Measurements from ENCODE around the gene ASB2.

ASB2 gene

DNA sequence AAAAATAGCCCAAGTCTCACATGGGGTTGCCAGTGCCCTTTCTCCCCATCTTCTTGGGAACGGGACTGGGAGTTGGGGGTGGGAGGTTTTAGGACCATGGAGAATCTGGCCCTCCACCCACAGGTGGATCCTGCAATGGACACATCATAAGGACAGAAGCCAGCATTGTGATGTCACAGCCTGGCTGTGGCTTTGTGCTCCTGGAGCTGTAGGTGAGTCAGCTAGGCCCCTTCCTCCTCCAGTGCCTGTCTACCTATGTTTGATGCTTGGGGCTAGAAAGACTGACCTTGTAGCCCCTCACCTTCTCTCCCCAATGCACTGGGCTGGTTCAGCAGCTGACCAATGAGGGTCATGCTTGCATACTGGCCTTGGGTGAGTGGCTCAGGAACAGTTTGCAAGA lies 20.7 kb upstream of the ASB2 start, which contains the start of gene CCDC197:
Gene CCDC197 (plus strand): TSS at position 220 of the 400 bp plus-strand sequence. CDS start 831 bp downstream, outside the sequence.
- no peak within 1 kb of the TSS for H3K4me3 ChIP-seq (replicated peaks; ENCODE audit: low read depth, low read length)
- TF ChIP-seq, protein P1, sequence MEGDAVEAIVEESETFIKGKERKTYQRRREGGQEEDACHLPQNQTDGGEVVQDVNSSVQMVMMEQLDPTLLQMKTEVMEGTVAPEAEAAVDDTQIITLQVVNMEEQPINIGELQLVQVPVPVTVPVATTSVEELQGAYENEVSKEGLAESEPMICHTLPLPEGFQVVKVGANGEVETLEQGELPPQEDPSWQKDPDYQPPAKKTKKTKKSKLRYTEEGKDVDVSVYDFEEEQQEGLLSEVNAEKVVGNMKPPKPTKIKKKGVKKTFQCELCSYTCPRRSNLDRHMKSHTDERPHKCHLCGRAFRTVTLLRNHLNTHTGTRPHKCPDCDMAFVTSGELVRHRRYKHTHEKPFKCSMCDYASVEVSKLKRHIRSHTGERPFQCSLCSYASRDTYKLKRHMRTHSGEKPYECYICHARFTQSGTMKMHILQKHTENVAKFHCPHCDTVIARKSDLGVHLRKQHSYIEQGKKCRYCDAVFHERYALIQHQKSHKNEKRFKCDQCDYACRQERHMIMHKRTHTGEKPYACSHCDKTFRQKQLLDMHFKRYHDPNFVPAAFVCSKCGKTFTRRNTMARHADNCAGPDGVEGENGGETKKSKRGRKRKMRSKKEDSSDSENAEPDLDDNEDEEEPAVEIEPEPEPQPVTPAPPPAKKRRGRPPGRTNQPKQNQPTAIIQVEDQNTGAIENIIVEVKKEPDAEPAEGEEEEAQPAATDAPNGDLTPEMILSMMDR (IDR thresholded peaks at IDR 0.05; ENCODE audit: low read depth, low read length, missing control alignments), result no peak
- no peak for DNase-seq (ENCODE audit: extremely low read depth, low read depth)

DNA sequence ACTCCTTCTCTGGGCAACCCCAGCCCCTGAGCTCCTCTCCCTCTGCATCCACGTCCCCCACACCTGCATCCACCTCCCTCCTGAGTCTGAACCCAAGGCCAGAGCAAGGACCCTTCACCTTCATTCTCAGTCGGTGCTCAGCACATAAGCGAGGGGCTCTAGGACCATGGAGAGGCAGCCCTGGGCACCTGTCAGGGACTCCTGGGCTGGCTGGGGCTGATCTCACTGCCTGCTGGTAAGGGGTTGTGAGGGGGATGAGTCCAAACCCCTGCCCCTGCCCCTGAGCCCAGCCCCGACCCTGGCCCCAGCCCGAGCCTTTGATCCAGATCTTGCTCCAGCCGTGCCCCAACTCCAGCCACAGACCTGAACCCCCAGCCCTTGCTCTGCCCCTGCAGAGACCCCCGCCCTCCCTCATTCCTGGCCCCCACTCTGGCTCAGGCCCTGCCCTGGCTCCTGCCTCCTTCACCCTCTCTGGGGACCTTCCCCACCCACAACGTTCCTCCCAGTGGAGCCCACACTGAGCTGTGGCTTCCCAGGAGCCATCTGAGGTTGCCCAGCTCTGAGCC lies 19.8 kb upstream of the ASB2 start:
- TF ChIP-seq, protein P1 (IDR thresholded peaks at IDR 0.05; ENCODE audit: low read depth, low read length, missing control alignments), result no peak
- no peak for DNase-seq (ENCODE audit: extremely low read depth, low read depth)

DNA sequence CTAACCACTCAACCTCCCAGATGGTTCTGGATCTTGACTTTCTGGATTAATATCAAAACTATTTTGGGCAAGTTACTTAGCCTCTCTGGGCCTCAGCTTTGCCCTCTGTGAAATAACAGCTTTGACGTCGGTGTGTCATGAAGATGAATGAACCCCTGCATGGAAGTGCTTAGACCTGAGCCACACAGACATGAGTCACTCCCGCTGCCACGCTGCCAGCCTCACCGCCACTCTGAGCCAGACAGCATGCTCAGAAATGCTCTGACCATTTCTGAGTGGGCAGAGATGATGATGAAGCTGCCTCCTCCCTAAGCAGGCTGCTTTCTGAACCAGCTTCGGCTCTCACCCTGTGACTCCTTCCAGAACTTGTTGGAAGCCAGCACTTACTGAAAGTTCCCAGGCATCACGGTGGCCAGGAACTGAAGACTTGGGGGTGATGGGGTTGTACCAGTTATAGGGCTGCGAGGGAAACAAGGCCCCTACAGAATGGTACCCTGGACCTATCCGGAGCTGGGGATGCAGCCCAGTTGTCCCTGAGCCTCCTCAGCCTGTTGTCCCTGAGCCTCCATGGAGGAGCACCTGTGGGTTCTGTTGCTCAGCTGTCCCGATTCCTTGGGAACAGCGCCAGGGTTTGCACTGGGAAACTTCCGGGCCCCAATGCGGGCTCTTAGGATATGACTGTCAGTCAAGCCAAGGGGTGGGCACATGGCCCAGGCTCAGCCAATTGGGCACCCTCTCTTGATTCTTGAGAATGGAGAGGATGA lies 18.7 kb upstream of the ASB2 start:
- no peak overlapping the region for H3K4me3 ChIP-seq (replicated peaks; ENCODE audit: low read depth, low read length)
- TF ChIP-seq, protein P1 (IDR thresholded peaks at IDR 0.05; ENCODE audit: low read depth, low read length, missing control alignments), result no peak
- DNase-seq (ENCODE audit: extremely low read depth, low read depth), result no peak

More for the DNA sequence above, 19.8 kb upstream of the ASB2 start:
- no peak overlapping the region for H3K4me3 ChIP-seq (replicated peaks; ENCODE audit: low read depth, low read length)

DNA sequence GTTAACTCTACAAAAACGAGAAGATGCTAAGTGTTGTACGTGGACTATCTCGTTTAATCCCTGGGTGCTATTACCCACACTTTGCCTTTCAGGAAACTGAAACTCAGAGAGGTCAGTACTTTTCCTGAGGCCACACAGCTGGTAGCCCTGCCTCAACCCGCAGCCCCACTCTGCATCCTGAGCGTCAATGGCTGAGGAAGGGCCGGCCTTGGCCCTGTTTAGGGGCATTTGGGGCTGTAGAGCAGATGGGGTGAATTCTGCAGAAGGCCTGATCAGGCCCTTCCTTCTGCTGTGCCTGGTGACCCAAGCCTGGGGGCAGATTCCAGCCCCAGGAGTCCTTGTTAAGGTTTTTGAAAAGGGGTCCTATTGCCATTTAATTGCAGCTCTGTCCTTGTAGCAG lies 17.0 kb upstream of the ASB2 start:
- TF ChIP-seq, protein P1 (IDR thresholded peaks at IDR 0.05; ENCODE audit: low read depth, low read length, missing control alignments), result no peak
- no peak overlapping the region for H3K4me3 ChIP-seq (replicated peaks; ENCODE audit: low read depth, low read length)
- DNase-seq (ENCODE audit: extremely low read depth, low read depth), result no peak

DNA sequence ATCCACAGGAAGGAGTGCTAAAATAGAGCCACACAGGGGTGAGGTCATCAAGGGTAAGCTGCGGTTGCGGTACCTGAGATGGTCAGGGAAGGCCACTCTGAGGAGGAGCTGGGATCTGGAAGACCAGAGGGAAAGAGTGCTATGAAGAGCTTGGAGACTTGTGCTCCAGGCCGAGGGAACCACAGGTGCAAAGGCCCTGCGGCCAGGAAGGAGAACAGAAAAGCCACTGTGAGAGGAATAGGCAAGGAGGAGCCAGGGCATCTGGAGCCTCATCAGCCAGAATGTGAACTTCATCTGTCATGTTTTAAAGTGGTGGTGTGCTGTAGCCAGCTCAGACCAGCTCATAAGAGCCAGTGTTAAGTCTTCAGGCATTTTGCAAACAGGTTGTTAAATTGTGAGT lies 15.3 kb upstream of the ASB2 start:
- TF ChIP-seq, protein P1 (IDR thresholded peaks at IDR 0.05; ENCODE audit: low read depth, low read length, missing control alignments), result no peak

DNA sequence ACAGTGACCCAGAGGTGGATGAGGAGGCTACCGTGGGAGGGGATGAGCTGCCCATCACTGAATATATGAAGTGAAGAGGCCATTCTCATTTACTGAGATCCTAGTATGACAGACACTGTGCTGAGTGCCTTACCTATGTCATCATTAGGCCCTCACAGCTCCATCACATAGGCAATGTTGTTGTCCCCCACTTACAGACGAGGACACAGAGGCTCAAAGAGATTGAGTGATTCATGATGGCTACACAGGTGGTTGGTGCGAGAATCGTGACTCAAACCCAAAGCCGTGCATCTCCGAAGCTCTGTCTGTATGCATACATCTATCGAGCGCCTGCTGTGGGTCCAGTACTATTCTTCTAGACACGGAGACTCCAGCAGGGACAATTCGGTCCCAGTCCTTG lies 14.8 kb upstream of the ASB2 start:
- no peak overlapping the region for H3K4me3 ChIP-seq (replicated peaks; ENCODE audit: low read depth, low read length)
- no peak for DNase-seq (ENCODE audit: extremely low read depth, low read depth)
- TF ChIP-seq, protein P1 (IDR thresholded peaks at IDR 0.05; ENCODE audit: low read depth, low read length, missing control alignments), result no peak

More for the DNA sequence above, 15.3 kb upstream of the ASB2 start:
- no peak for DNase-seq (ENCODE audit: extremely low read depth, low read depth)
- H3K4me3 ChIP-seq (replicated peaks; ENCODE audit: low read depth, low read length), result no peak overlapping the region

Data from HFF-Myc (cell line).